GM12878 (cell line): ENCODE data around the gene SEMA4G. TPM values are rescaled to one million over a fixed set of nuclear protein-coding genes. Genes with fewer than 3 reads are reported as not detected.

Experiments
- ATAC-seq: fragments of 200-7000 bp; cut with Tn5 transposase; 3 replicates; pipeline ENCODE4 v1.9.1; 2020; ENCODE audit warnings: mild to moderate bottlenecking, moderate library complexity
- BruUV-seq: library from RNA; stranded (reverse); fragments of 400-500 nt; replicated peaks from 2 replicates; lab custom pipeline; 2021; lab: Mats Ljungman, UMichigan
- CTCF ChIA-PET: fragments of 300-600 bp; sonication (Branson Sonifier 250); formaldehyde crosslinking; extraction: SDS; loops from one replicate; lab custom pipeline; 2021; ENCODE audit warnings: inconsistent platforms; lab: Yijun Ruan, JAX
- POLR2A ChIA-PET: fragments of 350-600 bp; formaldehyde crosslinking; extraction: SDS; loops from one replicate; lab custom pipeline; 2021; ENCODE audit warnings: inconsistent platforms; lab: Charles Lee
- RAD21 ChIA-PET: fragments of 300-600 bp; sonication (Branson Sonifier 250); formaldehyde crosslinking; loops from one replicate; lab custom pipeline; 2023; ENCODE audit warnings: antibody characterized with exemption; ENCODE audit not compliant: unreplicated experiment; lab: Charles Lee
- SMC1A ChIA-PET: fragments of 300-600 bp; sonication (Branson Sonifier 250); formaldehyde crosslinking; loops from one replicate; lab custom pipeline; 2023; ENCODE audit not compliant: unreplicated experiment, uncharacterized antibody; lab: Charles Lee
- DNase-seq: peaks from one replicate; pipeline ENCODE4 v3.0.0-alpha.2; 2011; ENCODE audit warnings: low read depth, low spot score
- FAIRE-seq: peaks from 3 replicates; lab custom pipeline; 2011; peaks lifted over from hg19 to GRCh38; lab: Jason Lieb, UNC
- H2AFZ ChIP-seq: 2 replicates; pipeline ENCODE4 v1.6.0; 2011; ENCODE audit warnings: low read depth, low read length, control low read depth; ENCODE audit not compliant: control insufficient read depth
- H3K27ac ChIP-seq: 2 replicates; pipeline ENCODE4 v1.5.1; 2011; ENCODE audit warnings: control low read depth; ENCODE audit not compliant: control insufficient read depth, insufficient read depth
- H3K27me3 ChIP-seq, 2 experiments: replicated peaks in 1 of 2; 2 replicates each; pipeline versions ENCODE4 v1.6.0 to v1.6.1; 2011; ENCODE audit warnings: low read length in 1 of 2; ENCODE audit not compliant: control insufficient read depth in 2 of 2, insufficient read depth in 2 of 2
- H3K36me3 ChIP-seq, 2 experiments: 2 replicates each; pipeline ENCODE4 v1.5.1; 2011; ENCODE audit warnings: low read length in 1 of 2; ENCODE audit not compliant: control insufficient read depth in 2 of 2, insufficient read depth in 2 of 2
- H3K4me1 ChIP-seq: 2 replicates; pipeline ENCODE4 v1.6.1; 2011; ENCODE audit warnings: mild to moderate bottlenecking, low read length, moderate library complexity, mixed read lengths; ENCODE audit not compliant: control insufficient read depth, insufficient read depth
- H3K4me2 ChIP-seq: 2 replicates; pipeline ENCODE4 v1.6.0; 2011; ENCODE audit warnings: control low read depth; ENCODE audit not compliant: control insufficient read depth, insufficient read depth
- H3K4me3 ChIP-seq: fragments of 200-600 bp; sonication (generic); 2 replicates; pipeline ENCODE4 v1.5.1; 2016
- H3K79me2 ChIP-seq: 2 replicates; pipeline ENCODE4 v1.6.0; 2011; ENCODE audit warnings: low read length; ENCODE audit not compliant: control insufficient read depth, insufficient read depth
- H3K9ac ChIP-seq: 2 replicates; pipeline ENCODE4 v1.8.0; 2011; ENCODE audit warnings: low read length, control low read depth, mixed read lengths; ENCODE audit not compliant: control insufficient read depth, insufficient read depth
- H3K9me3 ChIP-seq: replicated peaks from 3 replicates; pipeline ENCODE4 v1.5.1; 2011; ENCODE audit warnings: mild to moderate bottlenecking, low read length; ENCODE audit not compliant: control insufficient read depth, insufficient read depth
- H4K20me1 ChIP-seq: 2 replicates; pipeline ENCODE4 v1.6.0; 2011; ENCODE audit not compliant: control insufficient read depth, insufficient read depth
- BHLHE40 ChIP-seq, 2 experiments: fragments of 450-650 bp in 1 of 2; IDR thresholded peaks; 2 replicates each; pipeline ENCODE4 v1.6.1; 2011 to 2017; ENCODE audit warnings: low read depth in 2 of 2, borderline replicate concordance in 1 of 2, improper control_type of control experiment in 1 of 2, low read length in 1 of 2, mild to moderate bottlenecking in 1 of 2
- CEBPB ChIP-seq, 2 experiments: fragments of 150-350 bp in 1 of 2; IDR thresholded peaks; 2 replicates each; pipeline ENCODE4 v1.6.1; 2012 to 2014; ENCODE audit warnings: low read depth in 2 of 2, low read length in 2 of 2, borderline replicate concordance in 1 of 2, inconsistent platforms in 1 of 2
- EED ChIP-seq: sonication (generic); IDR thresholded peaks from 2 replicates; pipeline ENCODE4 v1.6.1; 2016; ENCODE audit warnings: antibody characterized with exemption, low read depth
- JUND ChIP-seq: IDR thresholded peaks from 2 replicates; pipeline ENCODE4 v1.6.1; 2012; ENCODE audit warnings: low read depth, mild to moderate bottlenecking, low read length, improper control_type of control experiment, moderate library complexity
- MYC ChIP-seq: IDR thresholded peaks from 2 replicates; pipeline ENCODE4 v1.6.1; 2011; ENCODE audit warnings: mild to moderate bottlenecking, low read length, moderate library complexity, inconsistent platforms; ENCODE audit not compliant: insufficient read depth, insufficient replicate concordance, insufficient read length, severe bottlenecking
- NR2F1 ChIP-seq: fragments of 450-650 bp; conservative IDR thresholded peaks from 2 replicates; pipeline ENCODE4 v1.6.1; 2017; ENCODE audit warnings: mild to moderate bottlenecking
- NRF1 ChIP-seq: conservative IDR thresholded peaks from 2 replicates; pipeline ENCODE4 v1.6.1; 2011; ENCODE audit warnings: mild to moderate bottlenecking, low read depth, low read length, improper control_type of control experiment
- PAX8 ChIP-seq: fragments of 450-650 bp; IDR thresholded peaks from 2 replicates; pipeline ENCODE4 v1.6.1; 2017; ENCODE audit warnings: mild to moderate bottlenecking, moderate library complexity
- RAD51 ChIP-seq: fragments of 450-650 bp; IDR thresholded peaks from 2 replicates; pipeline ENCODE4 v1.6.1; 2016; ENCODE audit warnings: moderate library complexity, mild to moderate bottlenecking, inconsistent platforms
- RUNX3 ChIP-seq: IDR thresholded peaks from 2 replicates; pipeline ENCODE4 v1.6.1; 2012; ENCODE audit warnings: low read length, inconsistent platforms
- SMC3 ChIP-seq: IDR thresholded peaks from 2 replicates; pipeline ENCODE4 v1.6.1; 2011; ENCODE audit warnings: low read length, improper control_type of control experiment, borderline replicate concordance
- STAT1 ChIP-seq: fragments of 450-650 bp; conservative IDR thresholded peaks from 2 replicates; pipeline ENCODE4 v1.6.1; 2014; ENCODE audit warnings: antibody characterized with exemption, mild to moderate bottlenecking
- ZNF384 ChIP-seq: IDR thresholded peaks from 2 replicates; pipeline ENCODE4 v1.6.1; 2012; ENCODE audit warnings: low read depth, mild to moderate bottlenecking, low read length, improper control_type of control experiment, borderline replicate concordance
- in situ Hi-C: fragments of 300-500 bp; cut with MboI; formaldehyde crosslinking; loops from 9 replicates; pipeline ENCODE4 v1.14.3; 2018; ENCODE audit warnings: mixed read lengths
- intact Hi-C: fragments of 100-400 bp; cut with micrococcal nuclease; formaldehyde crosslinking; loops from one replicate; pipeline ENCODE4 v1.14.2; 2022; ENCODE audit not compliant: unreplicated experiment
- polyA plus RNA-seq, 11 experiments: library from polyadenylated mRNA; depleted of rRNA in 4 of 11; unstranded in 6 of 11; stranded (reverse) in 5 of 11; fragments of >200 nt; fragmentation: Nextera tagmentation in 4 of 11; fragmentation: Illumina TruSeq in 1 of 11; extraction: Ambion mirVana in 4 of 11; extraction: Trizol in 1 of 11; gene quantifications; 1 replicate in 1 of 11; 2 replicates in 10 of 11; pipeline versions ENCODE4 v1.2.1 to v1.2.3, GENCODE V29; 2011 to 2016; ENCODE audit warnings: inconsistent platforms in 2 of 11, missing spikeins in 2 of 11, low read depth in 1 of 11
- total RNA-seq, 4 experiments: library from RNA; depleted of rRNA in 3 of 4; stranded (reverse); fragments of >200 nt in 3 of 4; fragmentation: Illumina TruSeq in 1 of 4; extraction: Trizol in 1 of 4; gene quantifications; 2 replicates each; pipeline versions ENCODE4 v1.2.1 to v1.2.3, GENCODE V29; 2013 to 2021
- TF ChIP-seq, protein P1 (sequence below): fragments of 450-650 bp; IDR thresholded peaks from 2 replicates; pipeline ENCODE4 v1.6.1; 2017; ENCODE audit warnings: borderline replicate concordance
- TF ChIP-seq, protein P2 (sequence below): IDR thresholded peaks from 2 replicates; pipeline ENCODE4 v1.6.1; 2011; ENCODE audit warnings: mild to moderate bottlenecking, low read depth, low read length, moderate library complexity; ENCODE audit not compliant: insufficient replicate concordance
- TF ChIP-seq, protein P3 (sequence below): fragments of 450-650 bp; IDR thresholded peaks from 2 replicates; pipeline ENCODE4 v1.6.1; 2017; ENCODE audit warnings: low read depth, mild to moderate bottlenecking, moderate library complexity
- TF ChIP-seq, protein P4 (sequence below): IDR thresholded peaks from 2 replicates; pipeline ENCODE4 v1.6.1; 2012; ENCODE audit warnings: low read length, inconsistent platforms

SEMA4G gene
- total and polyA plus RNA-seq, 10 of the 15 experiments (the other 5 are each of a cell fraction or from before 2014, with no cell fraction given): 0.09 to 2.3 (median 0.44) TPM; not detected in 4

DNA sequence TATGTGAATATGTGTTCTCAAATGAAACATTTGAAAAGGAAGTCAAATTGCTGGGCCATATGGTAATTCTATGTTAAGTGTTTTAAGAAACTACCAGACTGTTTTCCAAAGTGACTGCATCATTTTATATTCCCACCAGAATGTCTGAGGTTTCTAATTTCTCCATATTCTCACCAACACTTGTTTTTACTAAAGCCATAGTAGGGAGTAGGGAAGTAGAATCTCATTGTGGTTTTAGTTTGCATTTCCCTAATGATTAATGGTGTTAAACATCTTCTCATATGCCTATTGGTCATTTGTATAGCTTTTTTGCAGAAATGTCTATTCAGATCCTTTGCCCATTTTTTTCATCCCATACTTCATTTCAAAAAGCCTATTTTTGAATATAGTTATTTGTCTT, 9.1 kb upstream of the SEMA4G start:
- no peak overlapping the region for H3K4me3 ChIP-seq
- no peak for TF ChIP-seq STAT1
- TF ChIP-seq MYC: no peak
- no peak for TF ChIP-seq SMC3
- no peak for TF ChIP-seq ZNF384
- TF ChIP-seq CEBPB (IDR thresholded peaks at IDR 0.05; ENCODE audit: borderline replicate concordance in 1 of 2, low read depth in 2 of 2, low read length in 2 of 2): no peak
- no peak for TF ChIP-seq NRF1
- no peak for TF ChIP-seq PAX8
- TF ChIP-seq, protein P1, sequence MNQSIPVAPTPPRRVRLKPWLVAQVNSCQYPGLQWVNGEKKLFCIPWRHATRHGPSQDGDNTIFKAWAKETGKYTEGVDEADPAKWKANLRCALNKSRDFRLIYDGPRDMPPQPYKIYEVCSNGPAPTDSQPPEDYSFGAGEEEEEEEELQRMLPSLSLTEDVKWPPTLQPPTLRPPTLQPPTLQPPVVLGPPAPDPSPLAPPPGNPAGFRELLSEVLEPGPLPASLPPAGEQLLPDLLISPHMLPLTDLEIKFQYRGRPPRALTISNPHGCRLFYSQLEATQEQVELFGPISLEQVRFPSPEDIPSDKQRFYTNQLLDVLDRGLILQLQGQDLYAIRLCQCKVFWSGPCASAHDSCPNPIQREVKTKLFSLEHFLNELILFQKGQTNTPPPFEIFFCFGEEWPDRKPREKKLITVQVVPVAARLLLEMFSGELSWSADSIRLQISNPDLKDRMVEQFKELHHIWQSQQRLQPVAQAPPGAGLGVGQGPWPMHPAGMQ: no peak
- no peak for TF ChIP-seq JUND
- TF ChIP-seq, protein P2, sequence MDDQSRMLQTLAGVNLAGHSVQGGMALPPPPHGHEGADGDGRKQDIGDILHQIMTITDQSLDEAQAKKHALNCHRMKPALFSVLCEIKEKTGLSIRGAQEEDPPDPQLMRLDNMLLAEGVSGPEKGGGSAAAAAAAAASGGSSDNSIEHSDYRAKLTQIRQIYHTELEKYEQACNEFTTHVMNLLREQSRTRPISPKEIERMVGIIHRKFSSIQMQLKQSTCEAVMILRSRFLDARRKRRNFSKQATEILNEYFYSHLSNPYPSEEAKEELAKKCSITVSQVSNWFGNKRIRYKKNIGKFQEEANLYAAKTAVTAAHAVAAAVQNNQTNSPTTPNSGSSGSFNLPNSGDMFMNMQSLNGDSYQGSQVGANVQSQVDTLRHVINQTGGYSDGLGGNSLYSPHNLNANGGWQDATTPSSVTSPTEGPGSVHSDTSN: no peak
- TF ChIP-seq, protein P3, sequence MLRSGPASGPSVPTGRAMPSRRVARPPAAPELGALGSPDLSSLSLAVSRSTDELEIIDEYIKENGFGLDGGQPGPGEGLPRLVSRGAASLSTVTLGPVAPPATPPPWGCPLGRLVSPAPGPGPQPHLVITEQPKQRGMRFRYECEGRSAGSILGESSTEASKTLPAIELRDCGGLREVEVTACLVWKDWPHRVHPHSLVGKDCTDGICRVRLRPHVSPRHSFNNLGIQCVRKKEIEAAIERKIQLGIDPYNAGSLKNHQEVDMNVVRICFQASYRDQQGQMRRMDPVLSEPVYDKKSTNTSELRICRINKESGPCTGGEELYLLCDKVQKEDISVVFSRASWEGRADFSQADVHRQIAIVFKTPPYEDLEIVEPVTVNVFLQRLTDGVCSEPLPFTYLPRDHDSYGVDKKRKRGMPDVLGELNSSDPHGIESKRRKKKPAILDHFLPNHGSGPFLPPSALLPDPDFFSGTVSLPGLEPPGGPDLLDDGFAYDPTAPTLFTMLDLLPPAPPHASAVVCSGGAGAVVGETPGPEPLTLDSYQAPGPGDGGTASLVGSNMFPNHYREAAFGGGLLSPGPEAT: no peak
- TF ChIP-seq RUNX3: no peak
- TF ChIP-seq RAD51: no peak
- TF ChIP-seq NR2F1: no peak
- no peak for TF ChIP-seq EED
- TF ChIP-seq BHLHE40 (IDR thresholded peaks at IDR 0.05; ENCODE audit: borderline replicate concordance in 1 of 2, low read depth in 2 of 2, low read length in 1 of 2): no peak
- TF ChIP-seq, protein P4, sequence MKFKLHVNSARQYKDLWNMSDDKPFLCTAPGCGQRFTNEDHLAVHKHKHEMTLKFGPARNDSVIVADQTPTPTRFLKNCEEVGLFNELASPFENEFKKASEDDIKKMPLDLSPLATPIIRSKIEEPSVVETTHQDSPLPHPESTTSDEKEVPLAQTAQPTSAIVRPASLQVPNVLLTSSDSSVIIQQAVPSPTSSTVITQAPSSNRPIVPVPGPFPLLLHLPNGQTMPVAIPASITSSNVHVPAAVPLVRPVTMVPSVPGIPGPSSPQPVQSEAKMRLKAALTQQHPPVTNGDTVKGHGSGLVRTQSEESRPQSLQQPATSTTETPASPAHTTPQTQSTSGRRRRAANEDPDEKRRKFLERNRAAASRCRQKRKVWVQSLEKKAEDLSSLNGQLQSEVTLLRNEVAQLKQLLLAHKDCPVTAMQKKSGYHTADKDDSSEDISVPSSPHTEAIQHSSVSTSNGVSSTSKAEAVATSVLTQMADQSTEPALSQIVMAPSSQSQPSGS: no peak
- no peak overlapping the region for H3K4me2 ChIP-seq
- no peak for ATAC-seq
- no peaks in the 10 kb centered on the region for H3K4me1 ChIP-seq
- DNase-seq: no peak
- intact Hi-C loops (no loop called here), in situ Hi-C loops (no loop called here)
- ChIA-PET SMC1A (no interaction called here), CTCF (no interaction called here), RAD21 (no interaction called here), POLR2A (no interaction called here)
- FAIRE-seq: no peak
- H3K9me3 ChIP-seq: no peaks in the 10 kb centered on the region
- H3K36me3 ChIP-seq: peaks cover 0 to 14% of the 10 kb centered on the region in 2 experiments; a peak in 2 of 4 replicates
- no peak overlapping the region for H2AFZ ChIP-seq
- H3K79me2 ChIP-seq: no peaks in the 10 kb centered on the region
- H4K20me1 ChIP-seq: no peaks in the 10 kb centered on the region
- no peak overlapping the region for H3K9ac ChIP-seq
- H3K27ac ChIP-seq: no peak overlapping the region
- H3K27me3 ChIP-seq: no peaks in the 10 kb centered on the region
- no TSS peak for BruUV-seq
